Body of pancreas (tissue), 4 donors: Measurements from ENCODE around the gene TUBGCP2.

Experiments
- POLR2A ChIP-seq, 3 donors: fragments of 450-650 bp; IDR thresholded peaks; one replicate each; pipeline ENCODE4 v1.6.1; 2016; ENCODE audit warnings: antibody characterized with exemption in 3 of 3, mild to moderate bottlenecking in 2 of 3
- TF ChIP-seq, protein P1 (sequence below), 7 experiments: fragments of 450-650 bp in 4 of 7; fragments of 200-600 bp in 3 of 7; sonication (generic) in 3 of 7; IDR thresholded peaks; one replicate each; pipeline ENCODE4 v1.5.1; 2016 to 2019; ENCODE audit warnings: antibody characterized with exemption in 7 of 7

DNA sequence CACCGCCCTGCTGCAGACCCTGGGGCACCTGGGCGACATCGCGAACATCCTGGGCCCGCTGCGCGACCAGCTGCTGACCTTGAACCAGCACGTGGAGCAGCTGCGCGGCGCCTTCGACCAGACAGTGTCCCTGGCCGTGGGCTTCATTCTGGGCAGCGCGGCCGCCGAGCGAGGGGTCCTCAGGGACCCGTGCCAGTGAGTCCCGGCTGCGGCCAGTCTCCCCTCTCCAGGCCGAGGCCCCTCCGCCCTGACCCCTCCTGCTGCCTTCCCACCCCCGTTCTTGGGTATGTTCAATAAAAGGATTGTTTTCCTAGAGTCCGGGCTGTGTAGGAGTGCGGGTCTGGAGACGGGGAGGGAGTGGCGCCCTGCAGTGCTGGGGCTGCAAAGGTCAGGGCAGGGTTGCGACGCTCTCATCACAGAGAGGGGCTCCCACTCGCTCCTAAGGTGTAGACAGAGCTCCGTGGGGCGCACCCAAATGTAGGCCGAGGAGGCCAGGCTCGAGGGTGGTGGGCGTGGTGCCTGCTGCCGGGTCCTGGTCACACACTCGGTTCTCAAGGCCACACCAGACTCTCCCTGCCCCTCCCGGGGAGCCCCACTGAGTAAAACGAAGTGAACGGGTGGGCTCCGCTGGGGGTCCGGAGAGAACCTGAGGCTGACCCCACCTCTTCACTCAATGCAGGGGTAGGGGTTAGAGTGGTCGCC is 77.3 kb downstream of the TUBGCP2 start:
- TF ChIP-seq, protein P1, sequence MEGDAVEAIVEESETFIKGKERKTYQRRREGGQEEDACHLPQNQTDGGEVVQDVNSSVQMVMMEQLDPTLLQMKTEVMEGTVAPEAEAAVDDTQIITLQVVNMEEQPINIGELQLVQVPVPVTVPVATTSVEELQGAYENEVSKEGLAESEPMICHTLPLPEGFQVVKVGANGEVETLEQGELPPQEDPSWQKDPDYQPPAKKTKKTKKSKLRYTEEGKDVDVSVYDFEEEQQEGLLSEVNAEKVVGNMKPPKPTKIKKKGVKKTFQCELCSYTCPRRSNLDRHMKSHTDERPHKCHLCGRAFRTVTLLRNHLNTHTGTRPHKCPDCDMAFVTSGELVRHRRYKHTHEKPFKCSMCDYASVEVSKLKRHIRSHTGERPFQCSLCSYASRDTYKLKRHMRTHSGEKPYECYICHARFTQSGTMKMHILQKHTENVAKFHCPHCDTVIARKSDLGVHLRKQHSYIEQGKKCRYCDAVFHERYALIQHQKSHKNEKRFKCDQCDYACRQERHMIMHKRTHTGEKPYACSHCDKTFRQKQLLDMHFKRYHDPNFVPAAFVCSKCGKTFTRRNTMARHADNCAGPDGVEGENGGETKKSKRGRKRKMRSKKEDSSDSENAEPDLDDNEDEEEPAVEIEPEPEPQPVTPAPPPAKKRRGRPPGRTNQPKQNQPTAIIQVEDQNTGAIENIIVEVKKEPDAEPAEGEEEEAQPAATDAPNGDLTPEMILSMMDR (IDR thresholded peaks at IDR 0.05) = no peak
- no peak for TF ChIP-seq POLR2A (IDR thresholded peaks at IDR 0.05)
